Activated CD8-positive, alpha-beta memory T cell treated with anti-CD3 and anti-CD28 coated beads, Interleukin-2, amount 50 U/mL, for 48 hours (primary cell): Measurements from ENCODE around the gene KCNMA1.
"Not testable (repeated sequence)": the region's sequence is repeated elsewhere in the genome, so short reads cannot be mapped to it uniquely, and the experiment has no call there.

Experiments used
- DNase-seq: peaks from one replicate; pipeline ENCODE4 v3.0.0-alpha.2; 2020

KCNMA1 gene

GRCh38 chr10:77409697-77410471, 227.7 kb downstream of the KCNMA1 start:
- no peak for DNase-seq

DNA sequence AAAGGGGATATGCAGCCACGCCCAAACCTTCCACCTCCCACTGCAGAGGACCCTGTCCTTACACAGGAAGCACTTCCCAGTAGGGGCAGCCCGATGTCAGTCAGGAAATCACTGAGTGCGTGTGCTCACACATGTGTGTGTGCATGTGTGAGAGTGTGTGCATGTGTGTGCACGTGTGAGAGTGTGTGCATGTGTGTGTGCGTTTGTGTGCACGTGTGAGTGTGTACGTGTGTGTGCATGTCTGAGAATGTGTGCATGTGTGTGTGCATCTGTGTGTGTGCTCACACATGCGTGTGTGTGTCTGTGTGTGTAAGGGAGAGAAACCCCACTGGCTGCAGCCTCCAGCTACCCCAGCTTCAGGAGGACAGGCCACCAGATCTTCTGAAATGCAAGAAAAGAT, 229.3 kb downstream of the KCNMA1 start:
- no peak for DNase-seq

DNA sequence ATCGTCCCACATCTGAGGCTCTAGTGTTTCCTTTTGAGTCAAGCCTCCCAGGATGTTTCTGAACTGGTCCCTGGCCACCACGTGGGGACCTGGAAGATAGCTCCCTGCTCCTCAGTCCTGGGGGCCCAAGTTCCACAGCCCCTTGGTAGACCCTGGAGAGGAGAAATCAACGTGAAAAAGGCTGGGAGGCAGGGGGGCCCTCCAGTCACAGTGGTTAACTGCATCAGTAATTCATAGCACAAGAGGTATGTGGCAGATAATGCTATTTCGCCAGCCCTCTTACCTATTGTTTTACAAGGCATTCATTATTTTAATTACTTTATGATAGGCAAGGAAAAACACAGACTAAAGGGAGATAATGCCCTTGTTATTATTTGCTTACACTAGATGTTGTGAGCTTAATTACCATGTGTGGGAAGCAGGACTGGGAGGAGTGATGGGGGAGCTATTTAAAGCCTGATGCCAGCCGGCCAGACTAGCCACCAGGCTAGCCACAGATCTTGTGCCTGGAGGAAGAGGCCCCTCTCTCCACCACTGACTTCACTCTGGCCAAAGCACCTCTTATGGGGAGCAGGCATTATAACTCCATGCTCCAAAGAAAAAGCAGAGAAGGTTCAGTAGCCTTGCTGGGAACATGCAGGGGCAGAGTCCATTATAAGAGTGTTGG, 230.7 kb downstream of the KCNMA1 start:
- DNase-seq = no peak

DNA sequence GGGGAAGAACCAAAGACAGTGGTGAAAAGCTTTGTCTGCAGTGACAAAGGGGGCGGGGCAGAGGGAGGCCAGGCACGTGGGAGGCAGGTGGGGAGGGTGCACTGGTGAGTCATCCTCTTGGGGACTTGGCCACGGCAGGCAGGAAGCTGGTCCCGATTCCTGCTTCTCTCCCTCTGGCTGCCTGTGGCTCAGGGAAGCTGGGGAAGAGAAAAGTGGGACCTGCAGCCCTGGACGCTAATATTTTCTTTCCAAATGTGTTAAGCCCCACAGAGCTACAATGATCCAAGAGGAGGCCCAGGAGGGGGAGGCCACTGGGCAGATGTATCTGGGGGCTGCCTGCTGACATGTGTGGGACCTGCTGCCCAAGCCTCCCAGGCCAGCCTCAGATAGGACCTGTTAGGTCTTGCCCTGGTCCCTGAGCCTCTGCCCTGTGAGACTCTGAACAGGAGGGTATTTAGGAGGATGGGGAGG, 231.8 kb downstream of the KCNMA1 start:
- DNase-seq = no peak

DNA sequence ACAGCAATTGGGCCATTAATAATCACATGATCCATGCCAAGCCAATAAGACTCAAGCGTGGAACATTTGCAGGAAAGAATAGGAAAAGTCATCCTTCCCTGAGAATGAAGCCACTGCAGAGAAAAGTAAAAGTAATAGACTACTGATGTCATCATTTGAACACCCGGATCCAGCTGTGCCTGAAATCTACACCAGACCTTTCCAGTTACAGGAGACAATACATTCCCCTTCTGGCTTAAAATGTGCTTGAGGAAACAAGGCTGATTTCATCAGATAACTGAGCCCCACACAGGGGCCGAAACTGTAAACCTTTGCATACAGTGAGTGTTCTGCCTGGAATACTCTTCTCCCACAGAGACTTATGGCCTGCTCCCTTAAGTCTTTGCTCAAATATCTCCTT, 232.8 kb downstream of the KCNMA1 start:
- DNase-seq = no peak

GRCh38 chr10:77403761-77404160, 233.8 kb downstream of the KCNMA1 start:
- no peak for DNase-seq

GRCh38 chr10:77401683-77402082, 235.9 kb downstream of the KCNMA1 start:
- DNase-seq = no peak

DNA sequence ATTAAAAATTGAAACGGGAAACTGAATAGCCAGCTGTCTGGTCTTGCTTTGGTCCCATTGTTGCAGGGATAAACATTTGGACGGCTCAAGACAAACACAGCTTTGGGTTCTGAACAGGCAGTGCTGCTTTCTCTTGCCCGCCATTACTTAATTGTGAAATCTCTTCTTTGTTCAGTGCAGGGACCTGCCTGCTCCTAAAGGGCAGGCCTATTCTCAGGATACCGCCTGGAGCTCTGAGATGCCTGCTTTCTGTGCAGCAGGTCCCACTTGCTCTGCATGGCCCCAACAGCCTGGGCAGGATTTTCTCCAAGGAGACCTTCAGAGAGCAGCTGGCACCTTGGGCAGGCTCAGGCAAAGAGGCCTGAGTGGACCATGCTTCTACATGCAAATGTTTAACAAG, 237.6 kb downstream of the KCNMA1 start:
- DNase-seq = no peak

DNA sequence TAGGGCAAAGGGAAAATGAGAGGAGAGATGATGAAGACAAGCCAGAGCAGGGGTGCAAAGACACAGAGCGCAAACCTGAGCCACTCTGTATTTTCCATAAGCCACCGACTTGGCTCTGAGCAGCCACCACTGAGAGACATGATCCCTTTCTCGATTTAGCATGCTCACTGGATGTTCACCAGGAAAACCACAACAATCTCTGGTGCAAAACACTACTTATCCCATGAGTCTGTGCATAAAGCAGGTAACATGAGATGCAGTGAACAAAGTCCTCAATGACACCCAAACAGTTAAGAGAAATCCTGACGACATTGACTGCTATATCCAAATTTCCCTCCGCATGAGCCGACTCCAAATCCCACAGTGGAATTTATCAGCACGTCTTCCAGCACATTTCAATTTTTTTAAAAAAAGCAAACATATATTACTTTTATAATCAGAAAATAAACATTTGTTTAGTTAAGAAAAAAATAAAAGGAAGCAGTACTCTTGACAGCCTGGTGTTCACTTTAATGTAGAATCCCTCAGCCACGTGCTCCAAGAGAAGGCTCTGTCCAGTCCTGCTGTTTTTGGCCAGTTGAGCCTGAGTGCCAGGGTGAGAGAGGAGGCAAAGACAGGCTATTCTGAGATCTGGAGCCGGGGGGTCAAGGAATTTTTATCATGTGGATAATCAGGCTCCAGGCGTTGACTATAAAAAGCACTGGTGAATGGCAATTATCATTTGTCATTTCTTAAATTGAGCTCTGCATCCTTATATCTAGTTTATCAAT, 238.4 kb downstream of the KCNMA1 start:
- no peak for DNase-seq

DNA sequence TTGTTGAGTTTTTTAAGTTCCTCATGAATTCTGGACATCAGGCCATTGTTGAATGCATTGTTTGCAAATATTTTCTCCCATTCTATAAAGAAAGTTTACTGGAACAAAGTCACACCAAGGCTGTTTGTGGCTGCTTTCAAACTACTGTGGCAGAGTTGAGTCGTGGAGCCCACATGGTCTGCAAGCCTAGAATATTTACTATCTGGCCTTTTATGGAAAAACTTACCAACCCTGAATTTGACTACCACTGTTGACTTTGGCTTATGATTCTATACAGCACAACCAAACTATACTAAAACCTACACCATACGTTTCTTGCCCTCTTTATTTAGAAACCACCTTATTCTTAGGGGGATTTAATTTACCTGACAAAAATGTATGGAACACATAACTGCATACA, 239.1 kb downstream of the KCNMA1 start:
- no peak for DNase-seq

- DNase-seq = no peak
Observed at GRCh38 chr10:77397103-77397502, 240.5 kb downstream of the KCNMA1 start.

DNA sequence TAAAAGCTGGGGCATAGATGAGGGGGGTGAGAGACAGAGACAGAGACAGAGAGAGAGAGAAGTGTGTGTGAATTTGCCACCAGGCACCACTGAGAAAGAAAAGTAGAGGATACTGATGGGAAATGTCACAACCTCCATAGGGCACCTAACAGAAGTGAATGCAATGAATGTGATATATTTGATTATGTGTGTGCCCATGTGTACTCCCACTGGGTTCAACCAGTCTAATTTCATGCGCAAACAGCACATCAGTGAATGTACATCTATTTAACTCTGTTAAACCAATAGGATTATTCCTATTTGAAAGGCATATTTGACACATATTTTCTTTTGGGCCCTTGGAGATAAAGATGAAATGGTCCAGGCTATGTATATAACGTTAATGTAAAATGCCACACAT, 241.3 kb downstream of the KCNMA1 start:
- no peak for DNase-seq

DNA sequence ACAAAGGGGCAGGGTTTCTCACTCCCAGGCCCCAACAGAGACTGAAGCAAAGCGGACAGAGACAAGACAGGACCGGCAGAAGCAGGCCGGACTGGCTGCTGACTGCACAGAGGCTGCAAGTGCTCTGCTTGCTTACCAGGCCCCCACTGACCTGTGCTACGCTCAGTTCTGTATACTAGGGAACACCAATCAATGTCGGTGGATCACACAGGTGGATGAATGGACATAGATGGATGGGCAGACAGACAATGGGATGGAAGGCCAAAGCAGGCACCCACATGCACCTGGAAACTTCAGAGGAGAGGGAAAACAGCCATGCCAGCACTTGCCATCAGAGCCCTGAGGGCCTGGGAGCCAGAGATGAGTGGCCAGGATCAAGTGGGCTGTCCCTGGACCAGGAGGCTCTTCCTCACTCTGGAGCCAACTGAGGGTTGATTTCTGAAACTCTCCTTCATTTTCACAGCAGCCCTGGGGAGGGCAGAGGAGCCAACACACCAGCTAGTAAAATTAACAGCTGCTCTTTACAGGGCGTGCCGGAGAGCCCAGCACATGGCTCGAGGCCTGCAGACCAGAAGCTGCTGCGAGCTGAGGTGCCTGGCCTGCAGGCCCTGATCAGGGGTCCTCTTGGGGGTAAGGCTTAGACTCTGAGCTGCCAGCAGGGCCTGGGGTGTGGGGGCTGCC, 243.6 kb downstream of the KCNMA1 start:
- no peak for DNase-seq

DNA sequence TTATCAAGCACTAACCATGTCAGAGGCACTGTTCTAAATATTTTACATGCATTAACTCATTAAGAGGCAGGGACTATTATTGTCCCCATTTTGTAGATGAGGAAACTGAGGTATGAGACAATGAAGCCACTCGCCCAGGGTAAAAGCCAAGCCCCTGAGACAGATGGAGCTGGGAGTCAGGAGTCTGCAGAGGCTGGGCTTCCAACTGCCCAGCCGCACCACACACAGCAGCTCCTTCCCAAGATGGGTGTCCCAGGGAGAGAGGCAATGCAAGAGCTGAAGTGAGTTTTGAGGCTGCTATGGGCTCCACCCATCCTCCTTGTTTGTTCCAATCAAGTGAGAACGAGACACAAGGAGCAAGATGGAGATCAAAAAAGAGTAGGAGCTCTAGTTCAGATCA, 244.2 kb downstream of the KCNMA1 start:
- DNase-seq = no peak

DNA sequence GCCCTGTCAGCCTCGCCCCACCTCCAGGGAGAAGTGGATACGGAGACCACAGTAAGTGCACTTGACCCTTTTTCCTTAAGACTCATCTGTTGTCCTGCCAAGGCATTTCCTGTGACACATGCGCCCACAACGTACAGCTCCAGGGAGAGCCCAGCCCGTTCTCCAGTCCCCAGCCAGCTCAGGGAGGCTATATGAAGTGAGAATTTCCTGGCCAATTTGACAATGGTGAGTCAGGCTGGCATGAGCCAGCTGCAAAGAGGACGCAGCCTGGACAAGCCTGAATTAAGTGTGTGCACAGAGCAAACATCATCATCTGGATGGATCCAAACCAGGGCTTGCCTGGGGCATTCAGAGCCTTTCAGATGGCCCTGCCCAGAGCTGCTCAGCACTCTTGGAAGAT, 244.8 kb downstream of the KCNMA1 start:
- no peak for DNase-seq

GRCh38 chr10:77392236-77392721, 245.3 kb downstream of the KCNMA1 start:
- DNase-seq = no peak

- peak; percentile 72 for DNase-seq
Observed at GRCh38 chr10:77391605-77392235, 245.9 kb downstream of the KCNMA1 start.

DNA sequence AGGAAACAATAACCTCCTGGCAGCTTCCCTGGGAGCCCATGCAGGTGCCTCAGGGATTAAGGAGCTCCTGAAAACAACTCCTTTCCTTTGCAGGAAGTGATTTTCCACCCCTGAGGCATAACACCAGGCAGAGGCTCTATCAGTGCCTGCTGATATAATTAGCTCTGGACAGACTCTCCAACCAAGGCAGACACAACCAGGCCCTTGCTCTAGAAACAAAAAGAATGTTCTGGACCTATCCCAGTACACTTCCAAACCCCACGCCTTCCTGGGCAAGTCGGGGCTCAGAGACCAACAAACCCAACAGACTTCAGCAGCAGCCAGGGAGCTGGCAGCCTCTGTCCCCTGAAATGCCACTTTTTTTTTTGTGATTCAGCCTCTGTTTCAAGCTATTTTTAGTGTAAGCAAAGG, 247.1 kb downstream of the KCNMA1 start:
- no peak for DNase-seq

GRCh38 chr10:77388571-77389100, 249.0 kb downstream of the KCNMA1 start:
- DNase-seq = no peak

DNA sequence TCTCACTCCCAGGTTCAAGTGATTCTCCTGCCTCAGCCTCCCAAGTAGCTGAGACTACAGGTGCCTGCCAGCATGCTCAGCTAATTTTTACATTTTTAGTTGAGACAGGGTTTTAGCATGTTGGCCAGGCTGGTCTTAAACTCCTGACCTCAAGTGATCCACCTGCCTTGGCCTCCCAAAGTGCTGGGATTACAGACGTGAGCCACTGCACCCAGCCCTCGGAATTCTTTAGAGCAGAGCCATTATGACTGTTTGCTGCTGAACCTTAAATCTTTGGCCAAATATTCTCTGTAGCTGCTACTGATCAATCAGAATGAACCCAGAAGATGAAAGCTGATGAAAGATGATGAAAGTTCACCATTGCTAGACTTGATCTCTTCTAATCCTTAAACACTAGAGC, 249.9 kb downstream of the KCNMA1 start:
- not testable (repeated sequence) for DNase-seq

DNA sequence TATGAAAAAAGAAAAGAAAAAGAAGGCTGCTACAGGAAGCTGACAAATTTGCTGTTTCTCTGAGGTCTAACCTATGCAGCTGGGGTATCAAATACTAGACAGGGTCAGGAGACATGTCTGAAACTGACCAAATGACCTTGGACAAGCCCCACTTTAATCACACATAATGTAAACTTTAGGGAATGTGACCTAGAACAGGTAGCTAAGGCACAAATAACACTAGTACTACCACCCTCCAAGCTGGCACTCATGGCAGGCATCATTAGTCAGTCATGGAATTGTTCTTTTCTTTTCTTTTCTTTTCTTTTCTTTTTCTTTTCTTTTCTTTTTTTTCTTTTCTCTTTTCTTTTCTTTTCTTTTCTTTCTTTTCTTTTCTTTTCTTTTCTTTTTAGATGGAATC, 250.4 kb downstream of the KCNMA1 start:
- DNase-seq = no peak

GRCh38 chr10:77386838-77387237, 250.8 kb downstream of the KCNMA1 start:
- DNase-seq = no peak
